Activated gamma-delta T cell treated with anti-CD3 and anti-CD28 coated beads, Interleukin-2, amount 50 U/mL, for 16 hours (primary cell): ENCODE results near the gene MED15.

ENCODE experiments used
- DNase-seq: peaks from one replicate; pipeline ENCODE4 v3.0.0-alpha.2; 2020; ENCODE audit warnings: low read depth

Gene MED15

GRCh38 chr22:20626811-20627210 is 119.4 kb downstream of the MED15 start:
- no peak for DNase-seq

GRCh38 chr22:20627432-20627831 is 120.0 kb downstream of the MED15 start:
- DNase-seq = no peak

GRCh38 chr22:20628081-20628939 is 120.9 kb downstream of the MED15 start:
- DNase-seq = no peak

- no peak for DNase-seq
These were observed 122.0 kb downstream of the MED15 start for GRCh38 chr22:20629401-20629800.

- no peak for DNase-seq
These were observed 123.6 kb downstream of the MED15 start for GRCh38 chr22:20630873-20631617.

GRCh38 chr22:20632082-20632481 is 124.7 kb downstream of the MED15 start:
- DNase-seq = no peak

GRCh38 chr22:20632518-20632917 is 125.1 kb downstream of the MED15 start:
- DNase-seq = no peak

GRCh38 chr22:20634560-20635226 is 127.3 kb downstream of the MED15 start:
- no peak for DNase-seq

GRCh38 chr22:20635227-20635591 is 127.8 kb downstream of the MED15 start:
- DNase-seq = no peak

GRCh38 chr22:20636075-20636812 is 128.8 kb downstream of the MED15 start:
- no peak for DNase-seq

- DNase-seq = no peak
These were observed 129.5 kb downstream of the MED15 start for GRCh38 chr22:20636945-20637344.
